ENCODE measurements around the gene RGS12.

DNA sequence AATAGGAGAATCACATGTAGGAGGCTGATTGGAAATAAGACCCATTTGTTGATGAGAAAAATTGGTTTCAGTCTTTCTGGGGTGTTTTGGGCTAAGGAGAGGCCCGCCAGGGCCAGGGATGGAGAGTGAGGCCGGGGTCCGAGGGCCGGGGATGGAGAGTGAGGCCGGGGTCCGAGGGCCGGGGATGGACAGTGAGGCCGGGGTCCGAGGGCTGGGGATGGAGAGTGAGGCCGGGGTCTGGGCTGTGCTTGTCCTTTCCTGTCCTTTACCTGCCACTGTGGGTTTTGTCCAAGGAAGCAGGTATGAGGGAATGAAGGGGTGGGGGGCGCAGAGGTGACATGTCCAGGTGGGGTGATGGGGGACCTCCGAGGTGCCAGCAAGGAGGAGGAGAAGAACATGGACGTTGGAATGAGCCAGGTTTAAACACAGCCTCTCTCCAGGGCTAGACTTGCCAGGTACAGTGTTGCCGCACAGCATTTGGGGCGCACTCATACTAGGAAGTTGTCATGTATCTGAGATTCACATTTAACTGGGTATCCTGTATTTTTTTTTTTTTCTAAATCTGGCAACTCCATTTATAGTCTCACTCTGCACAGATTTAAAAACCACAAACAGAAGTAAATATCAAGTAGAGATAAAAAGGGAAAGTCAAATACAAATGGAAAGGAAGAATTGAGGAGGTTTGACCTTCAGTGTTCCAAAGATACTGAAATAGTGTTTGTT is 8.8 kb downstream of the RGS12 start:
- TF ChIP-seq POLR2A (IDR thresholded peaks at IDR 0.05) = no peak
- TF ChIP-seq CTCF (IDR thresholded peaks at IDR 0.05) = no peak
- no peak for TF ChIP-seq POLR2AphosphoS5 (IDR thresholded peaks at IDR 0.05)
- no peak for TF ChIP-seq EP300 (IDR thresholded peaks at IDR 0.05)

Data from sigmoid colon (tissue), 4 donors.